ENCODE measurements around the gene SPRR2E.
"Not testable (repeated sequence)": the region's sequence is repeated elsewhere in the genome, so short reads cannot be mapped to it uniquely, and the experiment has no call there.

Gene SPRR2E

DNA sequence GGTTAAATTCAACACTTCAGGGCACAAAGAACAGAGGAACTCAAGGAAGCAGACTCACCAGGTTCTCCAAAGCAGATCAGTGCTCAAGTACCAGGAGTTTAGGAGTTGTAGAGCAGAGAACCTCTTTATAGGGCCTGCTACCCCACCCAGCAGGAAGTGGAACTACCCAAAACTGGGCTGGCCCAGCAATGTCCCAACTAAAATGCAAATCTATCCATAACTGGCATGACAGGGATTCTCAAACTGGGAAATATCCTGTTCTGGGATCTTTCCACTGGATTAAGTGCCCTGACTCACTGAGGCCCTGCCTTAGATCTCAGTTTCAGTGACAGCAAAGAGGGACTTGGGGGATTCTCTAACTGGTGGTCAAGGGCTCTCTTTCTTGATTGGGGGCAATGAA is at the start of gene SPRR2E:
Gene SPRR2E (minus strand): TSS at position 101 of the 400 bp plus-strand sequence. CDS start 775 bp downstream, outside the sequence.
- DNase-seq: no peak

DNA sequence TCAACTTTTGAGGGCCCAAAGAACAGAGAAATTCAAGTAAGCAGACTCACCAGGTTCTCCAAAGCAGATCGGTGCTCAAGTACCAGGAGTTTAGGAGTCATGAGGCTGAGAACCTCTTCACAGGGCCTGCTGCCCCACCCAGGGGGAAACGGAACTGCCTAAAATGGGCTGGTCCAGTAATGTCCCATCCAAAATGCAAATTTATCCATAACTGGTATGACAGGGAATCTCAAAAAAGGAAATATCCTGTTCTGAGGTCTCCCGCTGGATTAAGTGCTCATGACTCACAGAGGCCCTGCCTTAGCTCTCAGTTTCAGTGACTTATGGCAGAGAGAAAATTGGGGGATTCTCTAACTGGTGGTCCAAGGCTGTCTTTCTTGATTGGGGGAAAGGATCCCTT is 47.1 kb upstream of the SPRR2E start:
- DNase-seq: no peak

DNA sequence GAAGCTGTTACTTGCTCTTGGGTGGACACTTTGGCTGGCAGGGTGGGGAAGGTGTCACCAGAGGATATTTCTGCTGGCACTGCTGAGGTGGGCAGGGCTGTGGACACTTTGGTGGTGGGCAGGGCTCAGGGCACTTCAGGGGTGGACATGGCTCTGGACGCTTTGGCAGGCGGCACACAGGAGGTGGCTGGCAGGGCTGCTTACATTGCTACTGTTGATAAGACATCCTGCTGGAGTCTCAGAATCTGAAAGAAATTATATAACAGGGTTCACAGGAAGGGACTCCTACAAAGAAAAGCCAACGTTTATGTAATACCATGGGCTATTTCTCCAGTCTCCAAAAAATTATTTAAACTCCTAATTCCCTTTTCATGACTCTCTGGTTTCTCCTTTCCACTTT is 46.2 kb upstream of the SPRR2E start:
- DNase-seq: no peak

DNA sequence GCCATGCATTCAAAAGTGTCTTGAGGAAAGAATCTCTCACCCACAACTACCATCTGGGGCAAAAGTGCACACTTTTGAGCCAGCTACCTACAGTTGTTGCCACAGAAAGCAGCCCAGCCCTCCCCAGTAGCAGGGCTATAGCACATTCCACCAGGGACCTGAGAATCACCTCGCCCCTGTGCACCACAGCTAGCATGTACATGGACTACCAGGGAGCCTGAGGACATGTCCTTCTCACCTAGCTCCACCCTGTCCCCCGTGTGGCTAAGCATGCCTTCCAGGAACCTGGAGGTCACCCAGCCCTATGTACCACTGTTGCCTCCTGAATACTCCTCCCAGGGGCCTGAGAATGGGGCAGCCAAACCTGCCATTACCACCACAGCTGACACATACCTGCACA is 39.4 kb upstream of the SPRR2E start:
- no peak for DNase-seq

DNA sequence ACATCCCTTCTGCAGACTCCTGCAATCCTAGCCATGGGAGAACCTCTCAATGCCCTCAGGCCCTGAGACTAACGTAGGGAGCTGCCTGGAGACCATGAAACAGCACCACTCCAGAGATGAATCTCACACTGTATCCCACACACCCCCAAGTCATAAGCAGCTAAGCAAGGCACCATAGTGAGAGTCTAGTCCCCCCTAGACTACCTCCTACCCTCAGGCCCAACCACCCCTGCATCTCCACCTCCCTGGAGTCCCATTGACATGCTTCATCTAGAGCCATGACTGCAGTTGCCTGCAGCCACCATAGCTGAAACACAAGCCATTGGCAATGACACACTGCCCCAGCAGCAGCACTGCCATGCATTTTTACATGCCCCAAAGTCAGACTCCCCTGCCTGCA is 38.9 kb upstream of the SPRR2E start:
- no peak for DNase-seq

DNA sequence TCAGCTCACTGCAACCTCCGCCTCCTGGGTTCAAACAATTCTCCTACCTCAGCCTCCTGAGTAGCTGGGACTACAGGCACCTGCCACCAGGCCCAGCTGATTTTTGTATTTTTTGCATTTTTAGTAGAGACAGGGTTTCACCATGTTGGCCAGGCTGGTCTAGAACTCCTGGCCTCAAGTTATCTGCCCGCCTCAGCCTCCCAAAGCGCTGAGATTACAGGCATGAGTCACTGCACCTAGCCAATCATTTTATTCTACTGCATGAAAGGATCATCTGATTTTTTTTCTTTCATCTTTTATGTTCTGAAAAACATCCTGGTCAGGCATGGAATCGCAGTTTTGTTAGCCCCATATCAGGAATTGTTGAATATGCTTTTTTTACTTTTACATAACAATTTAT is 34.4 kb upstream of the SPRR2E start:
- DNase-seq: not testable (repeated sequence)

DNA sequence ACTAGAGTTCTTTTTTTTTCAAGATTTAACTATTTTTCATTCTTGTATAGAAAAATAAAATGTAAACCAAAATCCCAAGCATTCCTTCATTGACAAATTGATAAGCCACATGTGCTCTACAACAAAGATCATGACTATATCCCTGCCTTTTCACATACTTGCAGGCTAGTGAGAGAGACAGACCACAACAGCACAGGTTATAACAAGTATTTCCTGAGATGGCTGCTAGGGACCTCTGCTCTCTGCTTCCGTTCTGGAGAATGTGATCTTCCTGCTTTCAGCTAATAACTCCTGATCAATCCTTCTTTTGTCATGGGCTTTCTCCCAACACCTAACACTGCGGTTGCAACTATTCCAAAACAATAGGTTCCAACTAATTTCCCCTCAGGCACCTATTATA is 33.0 kb upstream of the SPRR2E start:
- DNase-seq: no peak

DNA sequence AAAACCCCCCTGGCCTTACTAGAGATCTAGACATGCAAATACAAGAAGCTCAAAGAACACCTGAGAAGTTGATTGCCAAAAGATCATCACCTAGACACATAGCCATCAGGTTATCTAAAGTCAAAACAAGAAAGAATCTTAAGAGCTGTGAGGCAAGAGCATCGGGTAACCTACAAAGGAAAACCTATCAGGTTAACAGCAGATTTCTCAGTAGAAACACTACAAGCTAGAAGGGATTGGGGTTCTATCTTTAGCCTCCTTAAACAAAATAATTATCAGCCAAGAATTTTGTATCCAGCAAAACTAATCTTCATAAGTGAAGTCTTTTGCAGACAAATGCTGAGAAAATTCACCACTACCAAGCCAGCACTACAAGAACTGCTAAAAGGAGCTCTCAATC is 31.2 kb upstream of the SPRR2E start:
- no peak for DNase-seq

DNA sequence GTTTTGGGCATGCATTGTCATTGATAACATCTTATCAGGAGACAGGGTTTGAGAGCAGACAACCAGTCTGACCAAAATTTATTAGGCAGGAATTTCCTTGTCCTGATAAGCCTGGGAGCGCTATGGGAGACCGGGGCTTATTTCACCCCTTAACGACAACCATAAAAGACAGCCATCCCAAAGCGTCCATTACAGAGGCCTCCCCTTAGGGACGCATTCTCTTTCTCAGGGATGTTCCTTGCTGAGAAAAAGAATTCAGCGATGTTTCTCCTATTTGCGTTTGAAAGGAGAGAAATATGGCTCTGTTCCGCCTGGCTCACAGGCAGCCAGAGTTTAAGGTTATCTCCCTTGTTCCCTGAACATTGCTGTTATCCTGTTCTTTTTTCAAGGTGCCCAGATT is 29.5 kb upstream of the SPRR2E start:
- DNase-seq: not testable (repeated sequence)

DNA sequence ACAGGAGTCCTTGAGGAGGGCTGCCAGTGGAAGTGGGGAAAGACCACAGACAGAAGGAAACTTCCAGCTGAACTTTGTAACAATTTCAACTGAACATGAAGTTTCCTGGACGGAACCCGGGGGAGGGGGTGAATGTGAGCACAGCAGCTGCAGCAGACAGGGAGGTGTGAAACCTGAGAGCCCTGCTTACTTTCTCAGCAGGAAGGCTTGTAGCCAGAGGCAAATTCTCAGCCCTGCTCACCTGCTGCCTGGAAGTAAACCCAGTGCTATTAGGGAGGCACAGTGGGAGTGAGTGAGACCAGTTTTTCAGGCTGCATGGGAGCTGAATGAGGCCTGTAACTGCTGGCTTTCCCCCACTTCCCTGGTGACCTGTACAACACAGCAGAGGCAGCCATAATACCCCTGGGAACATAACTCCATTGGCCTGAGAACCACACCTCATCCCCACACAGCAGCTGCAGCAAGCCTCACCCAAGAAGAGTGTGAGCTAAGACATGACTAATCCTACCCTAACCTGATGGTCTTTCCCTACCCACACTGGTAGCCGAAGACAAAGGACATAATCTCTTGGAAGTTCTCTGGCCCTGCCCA is 28.6 kb upstream of the SPRR2E start:
- peak; percentile 59 for DNase-seq

DNA sequence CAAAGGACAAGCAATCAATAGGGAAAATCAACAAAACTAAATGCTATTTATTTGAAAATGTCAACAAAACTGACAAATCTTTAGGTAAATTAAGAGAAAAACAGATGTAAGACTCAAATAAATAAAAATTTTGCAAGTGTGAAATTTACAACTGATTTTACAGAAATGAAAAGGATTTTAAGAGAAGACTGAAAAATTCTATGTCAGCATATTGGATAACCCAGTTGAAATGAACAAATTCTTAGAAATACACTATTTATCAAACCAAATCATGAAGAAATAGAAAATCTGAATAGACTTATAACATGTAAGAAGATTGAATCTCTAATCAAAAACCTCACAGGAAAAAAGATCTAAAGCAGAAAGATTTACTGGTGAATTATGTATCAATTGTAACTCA is 26.6 kb upstream of the SPRR2E start:
- no peak for DNase-seq

DNA sequence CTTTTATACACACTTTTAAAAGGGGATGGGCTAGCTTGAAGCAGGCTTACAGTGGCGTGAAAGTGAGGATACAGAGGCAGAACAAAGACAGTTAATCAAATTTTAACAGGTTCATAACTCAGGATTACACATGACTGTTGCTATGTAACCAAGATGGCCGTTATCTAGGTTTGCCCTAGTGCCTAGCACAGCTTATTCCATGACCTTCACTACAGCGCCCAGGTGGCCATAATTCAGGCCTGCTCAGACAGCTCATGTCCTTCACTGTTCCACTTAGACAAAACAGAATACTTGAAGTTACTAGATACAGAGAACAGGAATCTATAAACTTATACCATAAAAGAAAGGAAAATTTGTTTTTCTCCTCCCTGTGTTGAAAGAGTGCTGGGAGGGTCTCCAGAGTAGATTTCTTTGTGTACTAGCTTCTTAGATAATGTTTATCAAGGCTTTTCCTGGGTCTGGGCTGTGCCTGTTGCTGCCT is 25.2 kb upstream of the SPRR2E start:
- DNase-seq: no peak

DNA sequence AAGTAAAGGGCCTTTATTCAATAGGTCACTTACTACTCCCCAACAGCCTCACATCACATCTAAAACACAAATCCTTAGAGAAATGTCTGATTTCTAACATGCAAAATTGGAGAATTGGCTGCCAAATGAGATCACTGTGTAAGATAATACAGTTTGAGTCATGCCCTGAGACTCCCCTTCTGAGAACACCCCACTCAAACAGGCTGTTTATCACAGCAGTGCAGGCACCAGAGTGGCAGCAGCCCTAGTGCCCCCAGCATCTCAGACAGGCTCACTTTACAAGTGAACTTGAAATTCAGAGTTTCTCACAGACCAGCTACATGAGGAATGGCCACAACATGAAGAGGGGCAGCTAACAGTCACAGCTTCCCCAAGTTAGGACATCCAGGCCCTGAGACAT is 20.9 kb upstream of the SPRR2E start:
- not testable (repeated sequence) for DNase-seq

DNA sequence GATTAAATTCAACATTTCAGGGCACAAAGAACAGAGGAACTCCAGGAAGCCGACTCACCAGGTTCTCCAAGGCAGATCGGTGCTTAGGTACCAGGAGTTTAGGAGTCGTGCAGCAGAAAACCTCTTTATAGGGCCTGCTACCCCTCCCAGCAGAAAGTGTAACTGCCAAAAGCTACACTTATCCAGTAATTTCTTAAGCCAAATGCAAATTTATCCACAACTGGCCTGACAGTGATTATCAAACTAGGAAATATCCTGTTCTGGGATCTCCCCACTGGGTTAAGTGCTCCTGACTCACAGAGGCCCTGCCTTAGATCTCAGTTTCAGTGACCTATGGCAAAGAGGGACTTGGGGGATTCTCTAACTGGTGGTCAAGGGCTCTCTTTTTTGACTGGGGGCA is 19.1 kb upstream of the SPRR2E start, which contains the start of gene SPRR2F:
Gene SPRR2F (minus strand): TSS at position 101 of the 400 bp plus-strand sequence. CDS start 783 bp downstream, outside the sequence.
- no peak for DNase-seq

DNA sequence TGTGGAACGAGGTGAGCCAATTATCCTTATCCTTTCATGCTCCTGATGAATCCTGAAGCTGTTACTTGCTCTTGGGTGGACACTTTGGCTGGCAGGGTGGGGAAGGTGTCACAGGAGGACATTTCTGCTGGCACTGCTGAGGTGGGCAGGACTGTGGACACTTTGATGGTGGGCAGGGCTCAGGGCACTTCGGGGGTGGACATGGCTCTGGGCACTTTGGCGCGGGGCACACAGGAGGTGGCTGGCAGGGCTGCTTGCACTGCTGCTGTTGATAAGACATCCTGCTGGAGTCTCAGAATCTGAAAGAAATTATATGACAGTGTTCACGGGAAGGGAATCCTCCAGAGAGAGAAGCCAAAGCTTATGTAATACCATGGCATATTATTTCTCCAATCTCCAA is 18.1 kb upstream of the SPRR2E start:
- DNase-seq: not testable (repeated sequence)

DNA sequence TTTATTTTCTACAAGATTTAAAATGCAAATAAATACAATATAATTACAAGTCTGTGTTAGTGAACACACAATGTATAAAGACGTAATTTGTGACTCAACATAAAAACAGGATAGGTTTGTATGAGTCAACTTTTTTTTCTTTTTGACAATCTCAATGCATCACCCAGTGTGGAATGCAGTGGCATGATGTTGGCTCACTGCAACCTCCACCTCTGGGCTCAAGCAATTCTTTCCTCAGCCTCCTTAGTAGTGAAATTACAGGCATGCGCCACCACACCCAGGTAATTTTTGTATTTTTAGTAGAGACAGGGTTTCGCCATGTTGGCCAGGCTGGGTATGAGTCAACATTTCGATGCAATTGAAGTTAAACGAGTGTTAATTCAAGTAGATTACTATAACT is 5.9 kb upstream of the SPRR2E start:
- no peak for DNase-seq

DNA sequence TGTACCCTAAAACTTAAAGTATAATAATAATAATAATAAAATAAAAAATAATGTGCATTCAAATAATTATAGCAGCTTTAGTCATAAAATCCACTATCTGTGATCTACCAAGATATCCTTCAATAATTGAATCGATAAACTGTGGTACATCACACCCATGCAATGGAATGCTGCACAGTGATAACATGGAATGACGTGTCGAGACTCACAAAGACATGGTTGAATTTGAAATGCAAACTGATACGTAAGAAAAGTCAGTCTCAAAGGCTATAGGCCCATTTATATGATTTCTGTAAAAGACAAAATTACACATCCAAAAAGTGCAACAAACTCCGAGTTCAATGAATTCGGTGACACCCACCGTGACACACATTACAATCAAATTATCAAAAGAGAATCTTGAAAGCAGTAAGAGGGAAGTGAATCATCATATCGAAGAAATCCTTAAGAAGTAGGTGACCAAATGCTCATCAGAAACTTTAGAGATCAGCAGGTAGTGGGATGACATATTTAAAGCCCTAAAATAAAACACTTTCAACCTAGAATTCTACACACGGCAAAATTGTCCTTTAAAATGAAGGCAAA is 5.2 kb upstream of the SPRR2E start:
- no peak for DNase-seq

DNA sequence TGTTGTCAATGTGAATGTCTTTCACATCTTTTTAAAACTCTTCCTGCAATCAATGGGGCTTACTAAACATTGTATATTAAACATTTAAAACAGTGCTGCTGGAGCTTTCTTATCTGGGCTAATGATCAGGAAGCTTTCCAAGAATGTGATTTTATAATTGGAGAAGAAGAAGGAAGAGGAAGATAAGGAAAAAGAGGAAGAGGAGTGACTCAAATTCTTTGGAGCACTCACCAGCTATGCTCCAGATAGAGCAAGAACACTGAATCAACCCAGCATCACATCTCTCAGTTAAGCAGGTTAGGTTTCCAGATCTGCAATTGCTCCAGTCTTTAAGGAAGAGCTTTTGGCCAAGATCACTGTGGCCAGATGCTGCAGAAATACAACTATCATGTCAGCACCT is 1.4 kb upstream of the SPRR2E start:
- DNase-seq: no peak

DNA sequence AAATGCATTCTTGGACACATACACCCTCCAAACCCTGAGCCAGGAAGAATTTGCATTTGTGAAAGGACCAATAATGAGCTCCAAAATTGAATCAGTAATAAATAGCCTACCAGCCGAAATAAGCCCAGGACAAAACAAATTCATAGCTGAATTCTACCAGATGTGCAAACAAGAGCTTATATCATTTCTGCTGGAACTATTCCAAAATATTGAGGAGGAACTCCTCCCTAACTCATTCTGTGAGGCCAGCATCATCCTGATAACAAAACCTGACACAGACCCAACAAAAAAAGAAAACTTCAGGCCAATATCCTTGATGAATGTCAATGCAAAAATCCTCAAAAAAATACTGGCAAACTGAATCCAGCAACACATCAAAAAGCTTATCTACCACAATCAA is 6.7 kb downstream of the SPRR2E start:
- DNase-seq: no peak

DNA sequence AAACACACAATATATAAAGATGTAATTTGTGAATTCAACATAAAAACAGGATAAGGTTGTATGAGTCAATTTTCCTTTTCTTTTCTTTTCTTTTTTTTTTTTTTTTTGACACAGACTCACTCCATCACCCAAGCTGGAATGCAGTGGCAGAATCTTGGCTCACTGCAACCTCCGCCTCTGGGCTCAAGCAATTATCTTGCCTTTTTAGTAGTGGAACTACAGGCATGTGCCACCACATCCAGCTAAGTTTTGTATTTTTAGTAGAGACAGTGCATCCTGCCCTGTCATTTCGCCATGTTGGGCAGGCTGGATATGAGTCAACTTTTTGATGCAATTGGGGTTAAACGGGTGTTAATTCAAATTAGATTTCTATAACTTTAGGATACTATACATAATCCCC is 12.6 kb downstream of the SPRR2E start:
- DNase-seq: no peak

DNA sequence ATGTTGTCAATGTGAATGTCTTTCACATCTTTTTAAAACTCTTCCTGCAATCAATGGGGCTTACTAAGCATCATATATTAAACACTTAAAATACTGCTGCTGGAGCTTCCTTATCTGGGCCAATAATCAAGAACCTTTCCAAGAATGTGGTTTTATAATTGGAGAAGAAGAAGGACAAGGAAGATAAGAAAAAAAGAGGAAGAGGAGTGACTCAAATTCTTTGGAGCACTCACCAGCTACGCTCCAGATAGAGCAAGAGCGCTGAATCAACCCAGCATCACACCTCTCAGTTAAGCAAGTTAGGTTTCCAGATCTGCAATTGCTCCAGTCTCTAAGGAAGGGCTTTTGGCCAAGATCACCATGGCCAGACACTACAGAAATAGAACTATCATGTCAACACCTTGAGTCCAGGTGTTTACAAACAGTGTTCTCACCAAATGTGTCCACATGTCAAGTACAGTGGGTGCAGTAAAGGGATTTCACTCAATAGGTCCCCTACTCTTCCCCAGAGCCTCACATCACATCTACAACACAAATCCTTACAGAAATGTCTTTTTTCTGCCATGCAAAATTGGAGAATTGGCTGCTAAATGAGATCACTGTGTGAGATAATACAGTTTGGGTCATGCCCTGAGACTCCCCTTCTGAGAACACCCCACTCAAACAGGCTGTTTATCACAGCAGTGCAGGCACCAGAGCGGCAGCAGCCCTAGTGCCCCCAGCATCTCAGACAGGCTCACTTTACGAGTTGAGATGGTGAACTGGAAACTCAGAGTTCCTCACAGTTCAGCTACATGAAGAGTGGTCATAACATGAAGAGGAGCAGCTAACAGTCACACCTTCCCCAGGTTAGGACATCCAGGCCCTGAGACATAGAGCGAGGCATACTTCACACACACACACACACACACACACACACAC is 21.3 kb downstream of the SPRR2E start:
- no peak for DNase-seq

DNA sequence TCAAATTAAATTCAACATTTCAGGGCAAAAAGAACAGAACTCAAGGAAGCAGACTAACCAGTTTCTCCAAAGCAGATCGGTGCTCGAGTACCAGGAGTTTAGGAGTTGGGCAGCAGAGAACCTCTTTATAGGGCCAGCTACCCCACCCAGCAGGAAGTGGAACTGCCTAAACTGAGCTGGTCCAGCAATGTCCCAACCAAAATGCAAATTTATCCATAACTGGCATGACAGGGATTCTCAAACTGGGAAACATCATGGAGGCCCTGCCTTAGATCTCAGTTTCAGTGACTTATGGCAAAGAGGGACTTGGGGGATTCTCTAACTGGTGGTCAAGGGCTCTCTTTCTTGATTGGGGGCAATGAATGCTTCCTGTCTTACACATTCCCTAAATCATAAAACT is 22.8 kb downstream of the SPRR2E start, which contains the start of gene SPRR2B:
Gene SPRR2B (minus strand): TSS at position 101 of the 400 bp plus-strand sequence. CDS start 772 bp downstream, outside the sequence.
- DNase-seq: no peak

DNA sequence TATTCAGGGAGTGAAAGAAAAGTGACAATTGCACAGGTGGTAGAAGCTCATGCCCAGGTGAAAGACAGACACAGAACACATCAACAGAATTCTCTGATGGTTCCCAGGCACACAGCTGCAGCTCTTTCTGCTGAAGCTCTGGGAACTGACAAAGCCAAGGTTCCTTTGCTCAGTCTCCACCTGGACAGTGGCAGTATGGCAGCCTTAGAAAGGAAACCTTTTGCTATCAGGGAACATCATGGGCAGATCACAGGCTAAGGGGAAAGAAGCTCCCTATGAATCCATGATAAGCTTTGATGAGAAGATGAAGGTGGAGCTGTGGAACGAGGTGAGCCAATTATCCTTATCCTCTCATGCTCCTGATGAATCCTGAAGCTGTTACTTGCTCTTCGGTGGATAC is 24.1 kb downstream of the SPRR2E start:
- DNase-seq: no peak

Measured in NCI-H1105 (cell line).